Jurkat, Clone E6-1 (cell line): Measurements from ENCODE around the gene VASP.

Experiments used
- DNase-seq: peaks from one replicate; pipeline ENCODE4 v3.0.0-alpha.2; 2011; ENCODE audit warnings: low read depth, low spot score
- H3K4me3 ChIP-seq: 2 replicates; pipeline ENCODE4 v1.5.1; 2011; ENCODE audit warnings: mild to moderate bottlenecking, low read length, control low read depth, moderate library complexity

VASP gene

GRCh38 chr19:45528149-45528743 lies 21.0 kb downstream of the VASP start:
- H3K4me3 ChIP-seq = no peak overlapping the region
- no peak for DNase-seq

- DNase-seq = no peak
- H3K4me3 ChIP-seq = no peak overlapping the region
Observed at GRCh38 chr19:45528744-45529419, 21.6 kb downstream of the VASP start.

- no peak for DNase-seq
- no peak overlapping the region for H3K4me3 ChIP-seq
Observed at GRCh38 chr19:45529420-45529785, 22.1 kb downstream of the VASP start.

- no peak overlapping the region for H3K4me3 ChIP-seq
- DNase-seq = no peak
Observed at GRCh38 chr19:45531349-45531748, 24.1 kb downstream of the VASP start.

GRCh38 chr19:45539459-45539858 lies 32.2 kb downstream of the VASP start:
- no peak overlapping the region for H3K4me3 ChIP-seq

GRCh38 chr19:45542234-45542668 lies 35.0 kb downstream of the VASP start:
- DNase-seq = no peak
- H3K4me3 ChIP-seq = no peak overlapping the region

More at GRCh38 chr19:45539459-45539858, 32.2 kb downstream of the VASP start:
- no peak for DNase-seq

GRCh38 chr19:45547211-45547770 lies 40.0 kb downstream of the VASP start:
- no peak overlapping the region for H3K4me3 ChIP-seq
- no peak for DNase-seq

- no peak for DNase-seq
- no peak overlapping the region for H3K4me3 ChIP-seq
Observed at GRCh38 chr19:45547965-45548609, 40.8 kb downstream of the VASP start.

- no peak overlapping the region for H3K4me3 ChIP-seq
- no peak for DNase-seq
Observed at GRCh38 chr19:45553464-45553863, 46.2 kb downstream of the VASP start.

- DNase-seq = no peak
- H3K4me3 ChIP-seq = no peak overlapping the region
Observed at GRCh38 chr19:45554481-45554880, 47.2 kb downstream of the VASP start.

GRCh38 chr19:45556835-45557234 lies 49.6 kb downstream of the VASP start:
- no peak for DNase-seq
- H3K4me3 ChIP-seq = no peak overlapping the region

- DNase-seq = peak; percentile 55
- no peak overlapping the region for H3K4me3 ChIP-seq
Observed at GRCh38 chr19:45558399-45558878, 51.2 kb downstream of the VASP start.

- no peak overlapping the region for H3K4me3 ChIP-seq
- DNase-seq = no peak
Observed at GRCh38 chr19:45560038-45560437, 52.8 kb downstream of the VASP start.

GRCh38 chr19:45560686-45561085 lies 53.4 kb downstream of the VASP start:
- DNase-seq = no peak
- no peak overlapping the region for H3K4me3 ChIP-seq

GRCh38 chr19:45564131-45564780 lies 57.0 kb downstream of the VASP start:
- peak overlapping the region; percentile 10 for H3K4me3 ChIP-seq
- peak; percentile 75 for DNase-seq

- no peak for DNase-seq
- no peak overlapping the region for H3K4me3 ChIP-seq
Observed at GRCh38 chr19:45567609-45568008, 60.3 kb downstream of the VASP start.

- no peak for DNase-seq
Observed at GRCh38 chr19:45568732-45569131, 61.5 kb downstream of the VASP start.

GRCh38 chr19:45569619-45570421 lies 62.5 kb downstream of the VASP start:
- DNase-seq = no peak
- no peak overlapping the region for H3K4me3 ChIP-seq

More at GRCh38 chr19:45568732-45569131, 61.5 kb downstream of the VASP start:
- no peak overlapping the region for H3K4me3 ChIP-seq
